Karpas-422 (cell line): ENCODE measurements around the gene TMCO6. TPM values are rescaled to one million over a fixed set of nuclear protein-coding genes. Genes with fewer than 3 reads are reported as not detected.
"Not testable (repeated sequence)": the region's sequence is repeated elsewhere in the genome, so short reads cannot be mapped to it uniquely, and the experiment has no call there.

Experiments
- DNase-seq: peaks from one replicate; pipeline ENCODE4 v3.0.0-alpha.2; 2015
- H2AFZ ChIP-seq: fragments of 200-600 bp; sonication (generic); 2 replicates; pipeline ENCODE4 v1.6.1; 2014; ENCODE audit warnings: antibody characterized with exemption, low read length, mixed read lengths
- H3K27ac ChIP-seq: fragments of 200-600 bp; sonication (generic); 2 replicates; pipeline ENCODE4 v1.5.1; 2014; ENCODE audit warnings: mild to moderate bottlenecking, low read length, moderate library complexity
- H3K27me3 ChIP-seq: fragments of 200-600 bp; sonication (generic); 2 replicates; pipeline ENCODE4 v1.6.1; 2014; ENCODE audit warnings: low read length, mixed read lengths
- H3K36me3 ChIP-seq: fragments of 200-600 bp; sonication (generic); 2 replicates; pipeline ENCODE4 v1.6.1; 2014; ENCODE audit warnings: low read length, mixed read lengths; ENCODE audit not compliant: insufficient read depth
- H3K4me1 ChIP-seq: fragments of 200-600 bp; sonication (generic); 2 replicates; pipeline ENCODE4 v1.6.1; 2014; ENCODE audit warnings: mild to moderate bottlenecking, low read length, mixed read lengths
- H3K4me2 ChIP-seq: fragments of 200-600 bp; sonication (generic); 2 replicates; pipeline ENCODE4 v1.6.1; 2014; ENCODE audit warnings: low read length, low read depth, mild to moderate bottlenecking; ENCODE audit not compliant: poor library complexity, severe bottlenecking
- H3K4me3 ChIP-seq: fragments of 200-600 bp; sonication (generic); 2 replicates; pipeline ENCODE4 v1.5.1; 2014; ENCODE audit warnings: mild to moderate bottlenecking, antibody characterized with exemption, low read length, mixed read lengths
- H3K79me2 ChIP-seq: fragments of 200-600 bp; sonication (generic); 2 replicates; pipeline ENCODE4 v1.6.1; 2014; ENCODE audit warnings: mild to moderate bottlenecking, low read length, mixed read lengths
- H3K9ac ChIP-seq: fragments of 200-600 bp; sonication (generic); 2 replicates; pipeline ENCODE4 v1.6.0; 2014; ENCODE audit warnings: low read length
- H3K9me2 ChIP-seq: fragments of 200-600 bp; sonication (generic), shearing (Covaris generic); replicated peaks from 2 replicates; pipeline ENCODE4 v1.6.0; 2014; ENCODE audit warnings: mild to moderate bottlenecking, low read length, moderate library complexity; ENCODE audit not compliant: insufficient read depth
- H3K9me3 ChIP-seq: fragments of 300-700, 200-600 bp; sonication (generic); 2 replicates; pipeline ENCODE4 v1.6.1; 2014; ENCODE audit warnings: low read length, mixed read lengths
- H4K20me1 ChIP-seq: fragments of 200-600 bp; sonication (generic); 2 replicates; pipeline ENCODE4 v1.6.1; 2014; ENCODE audit warnings: mild to moderate bottlenecking, antibody characterized with exemption, low read length, low read depth; ENCODE audit not compliant: insufficient read depth
- total RNA-seq: library from RNA; depleted of rRNA; stranded (reverse); fragments of >200 nt; shearing (Covaris generic); gene quantifications from 2 replicates; pipeline ENCODE4 v1.2.3, GENCODE V29; 2014; ENCODE audit warnings: low replicate concordance

TMCO6 gene
- total RNA-seq, 1 experiment from 2014 or later = 23.8 TPM

DNA sequence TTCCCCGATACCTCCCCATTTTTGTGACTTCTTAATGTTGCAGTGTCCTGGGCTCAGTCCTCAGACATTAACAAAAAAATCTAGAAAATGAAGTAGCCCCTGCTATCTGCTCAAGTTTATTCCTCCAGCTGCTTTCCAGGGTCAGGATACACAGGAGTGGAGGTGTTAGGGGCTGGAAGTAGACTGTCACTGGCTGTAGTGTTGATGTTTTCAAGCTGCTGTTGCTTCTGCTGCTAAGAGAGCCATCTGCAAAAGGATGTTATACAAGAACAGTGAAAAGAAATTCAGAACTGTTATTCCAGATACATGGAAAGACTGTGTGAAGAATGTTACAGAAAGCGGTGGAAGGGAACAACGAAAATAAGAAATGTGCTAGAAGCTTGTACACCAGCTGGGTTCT lies 16.9 kb upstream of the TMCO6 start:
- H3K4me2 ChIP-seq = no peak overlapping the region
- H3K4me1 ChIP-seq = no peaks in the 10 kb centered on the region
- no peak overlapping the region for H2AFZ ChIP-seq
- no peaks in the 10 kb centered on the region for H4K20me1 ChIP-seq
- H3K36me3 ChIP-seq = no peaks in the 10 kb centered on the region
- no peak for DNase-seq
- 0 out of 2 replicates have a peak, but pooled peaks cover 2% of the 10 kb centered on the region for H3K27me3 ChIP-seq
- no peak overlapping the region for H3K27ac ChIP-seq
- H3K79me2 ChIP-seq = no peaks in the 10 kb centered on the region
- no peaks in the 10 kb centered on the region for H3K9me2 ChIP-seq
- H3K4me3 ChIP-seq = no peak overlapping the region
- no peak overlapping the region for H3K9ac ChIP-seq
- H3K9me3 ChIP-seq = no peaks in the 10 kb centered on the region

DNA sequence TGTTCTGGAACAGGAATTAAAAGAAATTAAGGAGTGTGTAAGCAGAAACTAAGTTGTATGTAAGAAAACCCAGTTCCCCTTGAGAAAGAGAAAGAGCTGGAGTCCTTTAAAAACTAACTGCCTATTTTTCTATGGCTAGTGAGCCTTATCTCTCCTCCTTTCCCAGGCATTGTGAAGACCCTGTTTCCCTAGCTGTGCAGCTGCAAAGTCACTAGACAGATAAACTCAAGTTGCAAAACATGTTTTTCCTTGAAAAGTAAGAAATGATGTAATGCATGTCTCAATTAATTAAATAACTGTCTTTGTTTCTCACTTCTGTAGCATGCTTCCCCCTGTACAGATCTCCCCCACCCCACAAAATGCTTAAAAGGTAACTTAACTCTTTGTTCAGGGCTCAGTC lies 16.2 kb upstream of the TMCO6 start:
- not testable (repeated sequence) for H3K9me3 ChIP-seq, H3K4me1 ChIP-seq, H3K9ac ChIP-seq, H3K4me2 ChIP-seq, DNase-seq, H4K20me1 ChIP-seq, H3K27ac ChIP-seq, H3K9me2 ChIP-seq, H3K4me3 ChIP-seq, H3K27me3 ChIP-seq, H3K79me2 ChIP-seq, H2AFZ ChIP-seq, H3K36me3 ChIP-seq

DNA sequence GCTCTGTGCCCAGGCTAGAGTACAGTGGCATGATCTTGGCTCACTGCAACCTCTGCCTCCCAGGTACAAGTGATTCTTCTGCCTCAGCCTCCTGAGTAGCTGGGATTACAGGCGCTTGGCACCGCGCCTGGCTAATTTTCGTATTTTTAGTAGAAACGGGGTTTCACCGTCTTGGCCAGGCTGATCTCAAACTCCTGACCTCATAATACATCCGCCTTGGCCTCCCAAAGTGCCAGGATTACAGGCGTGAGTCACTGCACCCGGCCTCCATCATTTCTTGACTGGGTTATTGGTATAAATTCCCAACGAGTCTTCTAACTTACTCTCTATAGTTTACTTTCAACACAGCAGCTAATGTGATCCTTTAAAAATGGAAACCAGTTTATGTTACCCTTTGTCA lies 14.4 kb upstream of the TMCO6 start:
- H3K36me3 ChIP-seq, H3K27ac ChIP-seq, H3K9ac ChIP-seq, H4K20me1 ChIP-seq, H3K4me1 ChIP-seq, H3K9me2 ChIP-seq, H3K9me3 ChIP-seq, H2AFZ ChIP-seq, H3K27me3 ChIP-seq, H3K79me2 ChIP-seq, DNase-seq, H3K4me2 ChIP-seq, H3K4me3 ChIP-seq: not testable (repeated sequence)

GRCh38 chr5:140627972-140628371 lies 11.3 kb upstream of the TMCO6 start:
- no peak overlapping the region for H3K4me2 ChIP-seq
- no peaks in the 10 kb centered on the region for H3K79me2 ChIP-seq
- H3K9me3 ChIP-seq = peaks cover 4% of the 10 kb centered on the region; the same call in 1 of the 2 replicates
- no peaks in the 10 kb centered on the region for H3K36me3 ChIP-seq
- H4K20me1 ChIP-seq = no peaks in the 10 kb centered on the region
- H3K4me3 ChIP-seq = no peak overlapping the region
- H3K4me1 ChIP-seq = no peaks in the 10 kb centered on the region
- 0 out of 2 replicates have a peak, but pooled peaks cover 2% of the 10 kb centered on the region for H3K27me3 ChIP-seq
- H2AFZ ChIP-seq = no peak overlapping the region
- DNase-seq = no peak
- H3K9me2 ChIP-seq = no peaks in the 10 kb centered on the region
- no peak overlapping the region for H3K9ac ChIP-seq
- no peak overlapping the region for H3K27ac ChIP-seq

DNA sequence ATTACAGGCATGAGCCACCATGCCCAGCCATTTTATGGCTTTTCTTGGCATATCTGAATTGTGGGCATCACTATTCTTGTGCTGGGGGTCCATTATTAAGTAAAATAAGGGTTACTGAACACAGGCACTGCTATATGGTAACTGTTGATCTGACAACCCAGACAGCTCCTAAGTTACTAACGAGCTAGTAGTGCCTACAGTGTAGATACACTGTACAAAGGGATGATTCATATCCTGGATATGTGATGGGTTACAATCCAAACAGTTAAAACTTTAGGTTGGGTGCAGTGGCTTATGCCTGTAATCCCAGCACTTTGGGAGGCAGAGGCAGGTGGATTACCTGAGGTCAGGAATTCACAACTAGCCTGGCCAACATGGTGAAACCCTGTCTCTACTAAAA lies 10.5 kb upstream of the TMCO6 start:
- Histone ChIP-seq H3K9me3 (peaks cover 4% of the 10 kb centered on the region; the same call in 1 of the 2 replicates), H3K9me2 (no peaks in the 10 kb centered on the region), H3K27me3 (0 out of 2 replicates have a peak, but pooled peaks cover 2% of the 10 kb centered on the region), H3K4me3 (no peak overlapping the region), H3K79me2 (no peaks in the 10 kb centered on the region), H3K27ac (no peak overlapping the region), H3K9ac (no peak overlapping the region), H3K36me3 (no peaks in the 10 kb centered on the region), H4K20me1 (no peaks in the 10 kb centered on the region), H2AFZ (no peak overlapping the region), H3K4me2 (no peak overlapping the region), H3K4me1 (no peaks in the 10 kb centered on the region)
- no peak for DNase-seq

GRCh38 chr5:140630292-140631035 lies 8.8 kb upstream of the TMCO6 start:
- H3K9me3 ChIP-seq = peaks cover 4% of the 10 kb centered on the region; the same call in 1 of the 2 replicates
- H4K20me1 ChIP-seq = no peaks in the 10 kb centered on the region
- H3K4me3 ChIP-seq = no peak overlapping the region
- no peaks in the 10 kb centered on the region for H3K9me2 ChIP-seq
- H3K36me3 ChIP-seq = no peaks in the 10 kb centered on the region
- no peak overlapping the region for H3K9ac ChIP-seq
- no peak for DNase-seq
- H3K27me3 ChIP-seq = 0 out of 2 replicates have a peak, but pooled peaks cover 2% of the 10 kb centered on the region
- no peak overlapping the region for H3K27ac ChIP-seq
- H2AFZ ChIP-seq = no peak overlapping the region
- no peaks in the 10 kb centered on the region for H3K4me1 ChIP-seq
- H3K79me2 ChIP-seq = no peaks in the 10 kb centered on the region
- H3K4me2 ChIP-seq = no peak overlapping the region

- DNase-seq = no peak
- Histone ChIP-seq H2AFZ (no peak overlapping the region), H3K9me2 (no peaks in the 10 kb centered on the region), H3K4me1 (no peaks in the 10 kb centered on the region), H4K20me1 (no peaks in the 10 kb centered on the region), H3K4me2 (no peak overlapping the region), H3K27me3 (0 out of 2 replicates have a peak, but pooled peaks cover 2% of the 10 kb centered on the region), H3K9ac (no peak overlapping the region), H3K36me3 (no peaks in the 10 kb centered on the region), H3K27ac (no peak overlapping the region), H3K4me3 (no peak overlapping the region), H3K9me3 (peaks cover 4% of the 10 kb centered on the region; the same call in 1 of the 2 replicates), H3K79me2 (no peaks in the 10 kb centered on the region)
Measured at GRCh38 chr5:140631036-140631417, 8.2 kb upstream of the TMCO6 start.

- Histone ChIP-seq H3K9me2 (no peaks in the 10 kb centered on the region), H3K27ac (no peak overlapping the region)
Measured at GRCh38 chr5:140631831-140632365, 7.4 kb upstream of the TMCO6 start.

More at GRCh38 chr5:140631831-140632365, 7.4 kb upstream of the TMCO6 start:
- no peak overlapping the region for H3K4me3 ChIP-seq
- DNase-seq = no peak
- H3K79me2 ChIP-seq = no peaks in the 10 kb centered on the region
- H4K20me1 ChIP-seq = no peaks in the 10 kb centered on the region
- H2AFZ ChIP-seq = no peak overlapping the region
- no peaks in the 10 kb centered on the region for H3K36me3 ChIP-seq
- no peak overlapping the region for H3K9ac ChIP-seq
- 0 out of 2 replicates have a peak, but pooled peaks cover under 1% of the 10 kb centered on the region for H3K27me3 ChIP-seq
- H3K9me3 ChIP-seq = peaks cover 4% of the 10 kb centered on the region; the same call in 1 of the 2 replicates
- no peak overlapping the region for H3K4me2 ChIP-seq
- no peaks in the 10 kb centered on the region for H3K4me1 ChIP-seq
